ENCODE data around the gene ZBTB5. TPM values are rescaled to one million over a fixed set of nuclear protein-coding genes. Genes with fewer than 3 reads are reported as not detected.

Gene ZBTB5
- total RNA-seq, 2 donors from 2014 or later, result 8.5 TPM

DNA sequence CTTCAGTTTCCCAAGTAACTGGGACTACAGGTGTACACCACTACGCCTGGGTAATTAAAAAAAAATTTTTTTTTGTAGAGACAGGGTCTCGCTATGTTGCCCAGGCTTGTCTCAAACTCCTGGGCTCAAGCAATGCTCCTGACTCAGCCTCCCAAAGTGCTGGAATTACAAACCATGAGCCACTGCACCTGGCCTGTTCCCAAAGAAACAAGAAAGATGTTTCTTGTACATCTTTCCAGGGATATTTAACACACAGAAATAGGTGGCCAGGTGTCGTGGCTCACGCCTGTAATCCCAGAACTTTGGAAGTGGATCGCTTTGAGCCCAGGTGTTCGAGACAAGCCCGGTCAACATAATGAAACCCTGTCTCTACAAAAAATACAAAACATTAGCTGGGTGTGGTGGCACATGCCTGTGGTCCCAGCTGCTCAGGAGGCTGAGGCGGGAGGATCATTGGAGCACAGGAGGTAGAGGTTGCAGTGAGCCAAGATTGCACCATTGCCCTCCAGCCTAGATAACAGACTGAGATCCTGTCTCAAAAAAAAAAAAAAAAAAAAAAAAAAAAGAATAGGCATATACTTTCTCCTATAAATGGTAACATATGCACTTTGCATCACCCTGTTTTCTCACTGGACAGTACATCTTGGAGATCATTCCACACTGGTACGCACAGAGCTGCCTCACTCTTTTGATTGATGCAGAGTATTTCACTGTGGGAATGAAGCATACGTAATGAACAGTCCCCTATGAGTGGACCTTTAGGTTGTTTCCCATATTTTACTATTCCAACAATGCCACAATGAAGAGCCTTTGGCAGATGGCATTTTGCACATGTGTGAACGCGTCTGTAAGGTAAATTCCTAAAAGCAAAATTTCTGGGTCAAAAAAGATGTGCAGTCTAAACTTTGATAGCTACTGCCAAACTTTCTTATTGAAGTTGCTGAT, 44.7 kb downstream of the ZBTB5 start:
- H3K27ac Mint-ChIP-seq, result no peak overlapping the region
- DNase-seq (ENCODE audit: low spot score) (no peak), ATAC-seq (no peak)
- H3K4me3 Mint-ChIP-seq, result no peak overlapping the region
- H3K36me3 Mint-ChIP-seq, result no peaks in the 10 kb centered on the region
- H3K27me3 Mint-ChIP-seq, result no peaks in the 10 kb centered on the region
- H3K9me3 Mint-ChIP-seq, result no peaks in the 10 kb centered on the region
- peaks cover 20% of the 10 kb centered on the region in 2 donors for H3K4me1 Mint-ChIP-seq (ENCODE audit: low read depth in 2 of 2)

GRCh38 chr9:37419204-37419603, 46.0 kb downstream of the ZBTB5 start:
- H3K27me3 Mint-ChIP-seq, result peaks cover 0 to 6% of the 10 kb centered on the region in 2 donors
- no peaks in the 10 kb centered on the region for H3K36me3 Mint-ChIP-seq
- DNase-seq (ENCODE audit: low spot score) (no peak), ATAC-seq (no peak)
- H3K4me1 Mint-ChIP-seq (ENCODE audit: low read depth in 2 of 2), result peaks cover 26 to 27% of the 10 kb centered on the region in 2 donors
- no peak overlapping the region for H3K27ac Mint-ChIP-seq
- H3K9me3 Mint-ChIP-seq, result no peaks in the 10 kb centered on the region
- no peak overlapping the region for H3K4me3 Mint-ChIP-seq

DNA sequence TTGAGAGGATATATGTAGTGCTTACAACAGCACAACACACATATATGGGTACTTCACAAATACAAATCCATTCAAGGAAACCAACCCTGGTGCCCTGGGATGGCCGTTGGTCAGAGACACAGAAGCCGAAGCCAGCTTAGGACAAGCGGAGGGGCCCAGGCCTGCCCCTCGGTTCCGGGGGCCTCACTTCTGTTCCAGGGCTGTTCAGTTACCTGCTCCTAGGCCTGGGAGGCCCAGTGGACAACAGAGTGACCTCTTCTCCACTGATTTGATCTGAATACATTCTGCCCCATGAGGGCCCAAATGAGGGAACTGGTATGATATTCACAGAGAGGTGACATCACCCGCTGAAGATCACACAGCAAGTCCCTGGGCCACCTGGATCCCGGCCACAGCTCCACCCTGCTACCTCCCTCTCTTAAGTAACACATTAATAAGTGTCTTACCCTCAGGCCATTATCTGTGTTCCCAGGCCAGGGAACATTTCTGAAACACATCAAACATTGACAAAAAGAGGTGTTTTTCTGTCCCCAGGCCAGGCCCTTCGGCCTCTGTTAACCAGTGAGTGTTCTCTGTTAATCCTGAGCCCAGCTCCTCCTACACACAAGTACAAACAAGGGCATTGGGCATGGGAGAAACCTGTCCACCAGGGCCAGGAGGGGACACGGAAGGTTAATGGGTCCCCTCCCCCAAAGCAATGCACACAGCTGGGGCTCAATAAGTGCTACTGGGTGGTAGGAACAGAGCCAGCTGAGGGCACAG, 47.2 kb downstream of the ZBTB5 start:
- no peak for ATAC-seq
- H3K9me3 Mint-ChIP-seq, result no peaks in the 10 kb centered on the region

GRCh38 chr9:37417252-37417803, 47.9 kb downstream of the ZBTB5 start:
- no peaks in the 10 kb centered on the region for H3K9me3 Mint-ChIP-seq
- H3K4me3 Mint-ChIP-seq, result no peak overlapping the region
- peaks cover 13 to 14% of the 10 kb centered on the region in 2 donors for H3K4me1 Mint-ChIP-seq (ENCODE audit: low read depth in 2 of 2)
- no peaks in the 10 kb centered on the region for H3K36me3 Mint-ChIP-seq
- no peak overlapping the region for H3K27ac Mint-ChIP-seq
- DNase-seq (ENCODE audit: low spot score), result no peak
- no peak for ATAC-seq
- peaks cover 0 to 6% of the 10 kb centered on the region in 2 donors for H3K27me3 Mint-ChIP-seq

More for the DNA sequence above, 47.2 kb downstream of the ZBTB5 start:
- Mint-ChIP-seq H3K27ac (no peak overlapping the region), H3K36me3 (no peaks in the 10 kb centered on the region), H3K27me3 (peaks cover 0 to 6% of the 10 kb centered on the region in 2 donors), H3K4me3 (no peak overlapping the region), H3K4me1 (ENCODE audit: low read depth in 2 of 2) (peaks cover 17% of the 10 kb centered on the region in 2 donors)
- no peak for DNase-seq (ENCODE audit: low spot score)

GRCh38 chr9:37415011-37415719, 50.1 kb downstream of the ZBTB5 start:
- ATAC-seq (peak; percentile 71 to 80), DNase-seq (ENCODE audit: low spot score) (peak; percentile 71)
- Mint-ChIP-seq H3K4me1 (ENCODE audit: low read depth in 2 of 2) (peaks cover 8 to 9% of the 10 kb centered on the region in 2 donors), H3K4me3 (no peak overlapping the region), H3K36me3 (no peaks in the 10 kb centered on the region), H3K9me3 (no peaks in the 10 kb centered on the region), H3K27ac (peak overlapping the region in 1 of 2 donors; percentile 24), H3K27me3 (peaks cover 0 to 8% of the 10 kb centered on the region in 2 donors)

DNA sequence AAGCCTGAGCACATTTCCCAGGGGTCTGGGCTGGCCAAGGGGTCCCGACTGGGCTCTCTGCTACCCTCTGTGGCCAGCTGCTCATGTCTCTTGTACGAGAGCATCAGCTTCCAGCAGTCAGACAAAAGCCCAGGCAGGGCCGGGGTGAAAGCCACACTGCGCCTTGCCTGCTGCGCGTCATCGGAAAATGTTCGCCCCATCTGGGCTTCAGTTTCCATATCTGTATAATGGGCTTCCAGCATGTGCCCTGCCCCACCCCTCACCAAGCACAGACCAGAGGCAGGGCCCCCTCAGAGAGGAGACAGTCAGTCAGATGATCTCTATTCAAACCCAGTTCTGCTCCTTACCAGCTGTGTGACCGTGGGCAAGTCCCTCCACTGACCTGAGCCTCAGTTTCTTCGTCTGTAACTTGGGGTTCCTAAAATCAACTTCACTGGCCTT, 50.7 kb downstream of the ZBTB5 start:
- H3K9me3 Mint-ChIP-seq, result no peaks in the 10 kb centered on the region
- no peak for DNase-seq (ENCODE audit: low spot score)
- H3K27me3 Mint-ChIP-seq, result peaks cover 0 to 10% of the 10 kb centered on the region in 2 donors
- H3K36me3 Mint-ChIP-seq, result no peaks in the 10 kb centered on the region
- ATAC-seq, result no peak
- H3K4me3 Mint-ChIP-seq, result no peak overlapping the region
- no peak overlapping the region for H3K27ac Mint-ChIP-seq
- H3K4me1 Mint-ChIP-seq (ENCODE audit: low read depth in 2 of 2), result peaks cover 12 to 13% of the 10 kb centered on the region in 2 donors

- H3K27ac Mint-ChIP-seq, result no peak overlapping the region
- no peaks in the 10 kb centered on the region for H3K9me3 Mint-ChIP-seq
- H3K4me3 Mint-ChIP-seq, result no peak overlapping the region
- peaks cover 0 to 10% of the 10 kb centered on the region in 2 donors for H3K27me3 Mint-ChIP-seq
- H3K36me3 Mint-ChIP-seq, result no peaks in the 10 kb centered on the region
- ATAC-seq, result no peak
- peaks cover 9 to 13% of the 10 kb centered on the region in 2 donors for H3K4me1 Mint-ChIP-seq (ENCODE audit: low read depth in 2 of 2)
- DNase-seq (ENCODE audit: low spot score), result no peak
These were observed 51.9 kb downstream of the ZBTB5 start for GRCh38 chr9:37413311-37413710.

GRCh38 chr9:37412431-37413151, 52.7 kb downstream of the ZBTB5 start:
- Mint-ChIP-seq H3K27me3 (peaks cover 0 to 10% of the 10 kb centered on the region in 2 donors), H3K27ac (no peak overlapping the region), H3K4me1 (ENCODE audit: low read depth in 2 of 2) (peaks cover 9 to 13% of the 10 kb centered on the region in 2 donors), H3K36me3 (no peaks in the 10 kb centered on the region), H3K4me3 (no peak overlapping the region), H3K9me3 (no peaks in the 10 kb centered on the region)
- no peak for ATAC-seq
- DNase-seq (ENCODE audit: low spot score), result no peak

GRCh38 chr9:37410969-37411785, 54.1 kb downstream of the ZBTB5 start:
- H3K4me1 Mint-ChIP-seq (ENCODE audit: low read depth in 2 of 2), result peaks cover 9 to 13% of the 10 kb centered on the region in 2 donors
- DNase-seq (ENCODE audit: low spot score) (no peak), ATAC-seq (peak in 1 of 2 donors; percentile 43)
- H3K36me3 Mint-ChIP-seq, result no peaks in the 10 kb centered on the region
- no peak overlapping the region for H3K4me3 Mint-ChIP-seq
- peaks cover 0 to 10% of the 10 kb centered on the region in 2 donors for H3K27me3 Mint-ChIP-seq
- H3K9me3 Mint-ChIP-seq, result no peaks in the 10 kb centered on the region
- H3K27ac Mint-ChIP-seq, result no peak overlapping the region

- no peak overlapping the region for H3K4me3 Mint-ChIP-seq
- peaks cover 0 to 10% of the 10 kb centered on the region in 2 donors for H3K27me3 Mint-ChIP-seq
- ATAC-seq (no peak), DNase-seq (ENCODE audit: low spot score) (no peak)
- H3K9me3 Mint-ChIP-seq, result no peaks in the 10 kb centered on the region
- H3K36me3 Mint-ChIP-seq, result no peaks in the 10 kb centered on the region
- peaks cover 9 to 11% of the 10 kb centered on the region in 2 donors for H3K4me1 Mint-ChIP-seq (ENCODE audit: low read depth in 2 of 2)
- peak overlapping the region in 1 of 2 donors; percentile 2 for H3K27ac Mint-ChIP-seq
These were observed 54.8 kb downstream of the ZBTB5 start for GRCh38 chr9:37410354-37410861.

DNA sequence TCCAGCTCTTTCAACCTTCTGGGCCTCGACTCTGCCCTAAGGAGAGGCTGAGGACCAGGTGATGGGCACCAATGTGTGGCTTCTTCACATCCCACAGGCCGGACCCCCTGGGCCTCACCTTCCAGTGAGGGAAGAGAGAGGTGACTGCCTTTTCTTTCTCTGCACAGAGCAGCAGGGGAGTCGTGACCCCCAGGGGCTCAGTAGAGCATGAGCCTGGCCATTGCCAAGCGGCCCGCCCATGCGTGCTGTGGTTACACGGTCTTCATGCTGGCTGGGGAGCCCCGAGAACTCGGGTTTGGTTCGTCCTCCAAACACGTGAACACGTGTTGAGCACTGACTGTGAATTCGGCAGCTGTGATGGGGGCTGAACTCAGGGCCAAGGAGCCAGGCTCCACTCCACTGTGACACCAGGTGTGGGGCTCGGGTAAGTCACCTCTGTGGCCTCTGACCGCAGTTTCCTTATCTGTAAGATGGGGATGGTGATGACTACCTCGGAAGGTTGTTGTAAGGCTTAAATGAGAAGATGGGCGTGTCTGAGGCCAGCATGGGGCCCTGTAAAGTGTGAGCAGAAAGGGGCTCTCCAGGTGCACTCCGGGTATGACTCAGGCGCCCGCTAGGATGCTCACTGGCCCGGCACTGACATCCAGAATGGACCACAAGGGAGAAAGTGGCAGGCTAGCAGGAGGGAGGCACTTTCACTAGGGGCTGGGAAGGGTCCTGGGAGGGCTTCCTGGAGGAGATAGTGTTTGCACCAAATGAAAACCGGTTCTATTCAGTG, 56.1 kb downstream of the ZBTB5 start:
- Mint-ChIP-seq H3K4me3 (peak overlapping the region; percentile 26), H3K27me3 (peaks cover 0 to 4% of the 10 kb centered on the region in 2 donors), H3K9me3 (no peaks in the 10 kb centered on the region), H3K36me3 (no peaks in the 10 kb centered on the region), H3K27ac (no peak overlapping the region), H3K4me1 (ENCODE audit: low read depth in 2 of 2) (peaks cover 4 to 6% of the 10 kb centered on the region in 2 donors)
- ATAC-seq (peak; percentile 65 to 84), DNase-seq (ENCODE audit: low spot score) (no peak)
